ENCODE measurements around the gene MARCHF7.
"Not testable (repeated sequence)": the region's sequence is repeated elsewhere in the genome, so short reads cannot be mapped to it uniquely, and the experiment has no call there.

The MARCHF7 gene

DNA sequence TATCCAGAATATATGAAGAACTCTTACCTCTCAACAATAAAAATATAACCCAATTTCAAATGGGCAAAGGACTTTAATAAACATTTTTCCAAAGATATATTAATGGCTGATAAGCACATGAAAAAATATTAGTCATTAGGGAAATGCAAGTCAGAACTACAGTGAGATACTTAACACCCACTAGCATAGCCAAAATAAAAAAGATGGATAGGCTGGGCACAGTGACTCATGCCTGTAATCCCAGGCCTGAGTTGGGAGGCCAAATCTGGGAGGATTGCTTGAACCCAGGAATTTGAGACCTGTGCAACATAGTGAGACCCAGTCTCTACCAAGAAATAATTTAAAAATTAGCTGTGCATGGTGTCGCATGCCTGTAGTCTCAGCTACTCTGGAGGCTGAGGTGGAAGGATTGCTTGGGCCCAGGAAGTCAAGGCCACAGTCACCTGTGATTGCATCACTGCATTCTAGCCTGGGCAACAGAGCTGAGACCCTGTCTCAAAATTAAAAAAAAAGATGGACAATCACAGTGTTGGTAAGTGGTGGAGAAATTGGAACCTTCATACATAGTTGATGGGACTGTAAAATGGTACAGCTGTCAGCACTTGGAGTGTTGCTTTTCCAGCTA, 25.1 kb downstream of the MARCHF7 start:
- TF ChIP-seq, protein P1, sequence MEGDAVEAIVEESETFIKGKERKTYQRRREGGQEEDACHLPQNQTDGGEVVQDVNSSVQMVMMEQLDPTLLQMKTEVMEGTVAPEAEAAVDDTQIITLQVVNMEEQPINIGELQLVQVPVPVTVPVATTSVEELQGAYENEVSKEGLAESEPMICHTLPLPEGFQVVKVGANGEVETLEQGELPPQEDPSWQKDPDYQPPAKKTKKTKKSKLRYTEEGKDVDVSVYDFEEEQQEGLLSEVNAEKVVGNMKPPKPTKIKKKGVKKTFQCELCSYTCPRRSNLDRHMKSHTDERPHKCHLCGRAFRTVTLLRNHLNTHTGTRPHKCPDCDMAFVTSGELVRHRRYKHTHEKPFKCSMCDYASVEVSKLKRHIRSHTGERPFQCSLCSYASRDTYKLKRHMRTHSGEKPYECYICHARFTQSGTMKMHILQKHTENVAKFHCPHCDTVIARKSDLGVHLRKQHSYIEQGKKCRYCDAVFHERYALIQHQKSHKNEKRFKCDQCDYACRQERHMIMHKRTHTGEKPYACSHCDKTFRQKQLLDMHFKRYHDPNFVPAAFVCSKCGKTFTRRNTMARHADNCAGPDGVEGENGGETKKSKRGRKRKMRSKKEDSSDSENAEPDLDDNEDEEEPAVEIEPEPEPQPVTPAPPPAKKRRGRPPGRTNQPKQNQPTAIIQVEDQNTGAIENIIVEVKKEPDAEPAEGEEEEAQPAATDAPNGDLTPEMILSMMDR (IDR thresholded peaks at IDR 0.05; ENCODE audit: low read length, missing control alignments) = no peak
- no peak overlapping the region for H3K4me3 ChIP-seq (replicated peaks; ENCODE audit: low read depth, low read length)
- no peak for DNase-seq (ENCODE audit: low read depth)

DNA sequence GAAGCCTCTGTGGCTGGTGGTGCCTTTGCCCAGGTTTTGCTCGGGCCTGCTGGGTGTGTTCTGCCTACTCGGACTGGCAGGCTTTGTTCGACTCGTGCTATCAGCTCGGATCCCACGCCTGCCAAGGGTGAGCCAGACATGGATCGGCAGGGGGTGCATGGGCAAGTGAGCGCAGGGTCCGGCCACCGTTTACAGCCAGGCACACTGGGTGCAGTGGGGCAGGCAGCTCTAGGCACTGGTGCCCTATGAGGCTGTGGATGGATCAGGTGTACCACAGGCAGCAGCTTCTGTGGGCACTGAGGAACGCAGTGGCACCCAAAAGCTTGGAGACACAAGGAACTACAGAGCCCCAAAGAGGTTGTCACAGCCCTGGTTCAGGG, 25.6 kb downstream of the MARCHF7 start:
- TF ChIP-seq, protein P1 (IDR thresholded peaks at IDR 0.05; ENCODE audit: low read length, missing control alignments) = no peak
- DNase-seq (ENCODE audit: low read depth) = no peak
- no peak overlapping the region for H3K4me3 ChIP-seq (replicated peaks; ENCODE audit: low read depth, low read length)

DNA sequence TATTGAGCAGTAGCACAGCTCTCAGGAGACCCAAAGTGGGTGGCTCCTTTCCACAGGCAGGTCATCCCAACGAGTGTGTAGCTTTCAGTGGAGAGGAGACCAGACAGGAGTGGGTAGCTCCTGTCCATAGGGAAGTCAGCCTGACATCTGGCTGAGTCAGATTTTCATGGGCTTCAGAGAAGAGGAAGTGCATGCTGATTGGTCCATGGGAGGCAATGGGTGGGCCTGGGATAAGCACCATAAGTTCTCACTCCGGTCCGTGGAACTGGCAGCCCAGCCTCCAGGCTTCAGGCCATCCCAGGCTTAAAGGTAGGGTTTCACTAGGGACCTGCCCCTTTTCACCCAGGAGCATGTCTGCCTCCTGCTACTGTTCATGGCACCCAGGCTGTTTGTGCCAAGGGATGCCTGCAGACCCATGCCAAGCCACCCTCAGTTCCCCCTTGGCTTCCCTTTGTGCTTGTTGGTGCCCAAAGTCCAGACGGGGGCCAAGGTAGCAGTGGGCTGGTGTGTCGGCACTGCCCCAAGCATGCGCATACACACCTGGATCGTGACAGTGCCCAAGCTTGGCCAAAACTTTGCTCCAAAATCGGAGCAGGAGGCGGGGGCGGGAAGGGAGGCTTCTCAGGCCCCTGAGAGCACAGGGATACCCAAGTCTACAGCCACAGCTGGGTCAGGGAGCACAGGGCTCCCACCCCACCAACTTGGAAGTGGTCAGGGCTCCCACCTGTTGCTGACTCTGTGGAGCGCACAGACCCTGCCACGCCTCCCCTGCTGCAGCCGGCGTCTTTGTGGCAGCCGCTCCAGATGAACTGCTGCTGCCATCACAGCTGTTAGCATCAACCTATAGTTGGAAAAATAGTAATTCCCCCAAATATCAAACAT, 26.4 kb downstream of the MARCHF7 start:
- H3K4me3 ChIP-seq (replicated peaks; ENCODE audit: low read depth, low read length) = no peak overlapping the region
- TF ChIP-seq, protein P1 (IDR thresholded peaks at IDR 0.05; ENCODE audit: low read length, missing control alignments) = no peak
- DNase-seq (ENCODE audit: low read depth) = no peak

DNA sequence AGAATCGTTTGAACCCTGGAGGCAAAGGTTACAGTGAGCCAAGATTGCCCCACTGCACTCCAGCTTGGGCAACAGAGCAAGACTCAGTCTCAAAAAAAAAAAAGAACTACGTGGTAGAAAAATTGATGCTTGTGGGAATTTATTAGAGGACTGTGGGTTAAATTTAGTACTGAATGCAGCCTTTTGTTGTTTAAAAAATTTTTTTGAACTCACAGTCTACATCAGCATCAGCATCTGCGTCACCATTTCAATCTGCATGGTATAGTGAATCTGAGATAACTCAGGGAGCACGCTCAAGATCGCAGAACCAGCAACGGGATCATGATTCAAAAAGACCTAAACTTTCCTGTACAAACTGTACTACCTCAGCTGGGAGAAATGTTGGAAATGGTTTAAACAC, 30.5 kb downstream of the MARCHF7 start:
- TF ChIP-seq, protein P1 (IDR thresholded peaks at IDR 0.05; ENCODE audit: low read length, missing control alignments) = no peak
- DNase-seq (ENCODE audit: low read depth) = no peak

DNA sequence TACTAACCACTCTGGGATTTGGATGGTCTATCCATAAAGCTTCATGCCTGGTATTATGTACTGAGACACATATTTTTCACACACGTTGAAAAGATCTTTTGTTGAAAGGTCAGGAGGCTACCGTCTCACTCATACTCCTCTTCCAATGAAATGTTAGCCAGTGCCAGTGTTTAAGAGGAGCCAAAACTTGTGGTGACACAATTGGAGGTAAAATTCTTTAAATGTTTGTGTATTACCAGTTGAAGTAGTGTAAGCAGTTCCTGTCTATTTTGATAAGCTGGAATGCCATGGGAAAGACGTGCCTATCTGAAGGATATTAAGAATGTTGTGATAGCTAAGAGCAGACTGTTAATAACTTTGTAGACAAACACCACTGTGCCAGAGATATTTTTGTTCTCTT, 32.1 kb downstream of the MARCHF7 start:
- TF ChIP-seq, protein P1 (IDR thresholded peaks at IDR 0.05; ENCODE audit: low read length, missing control alignments) = no peak
- DNase-seq (ENCODE audit: low read depth) = peak; percentile 86
- H3K4me3 ChIP-seq (replicated peaks; ENCODE audit: low read depth, low read length) = no peak overlapping the region

More for the DNA sequence above, 30.5 kb downstream of the MARCHF7 start:
- no peak overlapping the region for H3K4me3 ChIP-seq (replicated peaks; ENCODE audit: low read depth, low read length)

DNA sequence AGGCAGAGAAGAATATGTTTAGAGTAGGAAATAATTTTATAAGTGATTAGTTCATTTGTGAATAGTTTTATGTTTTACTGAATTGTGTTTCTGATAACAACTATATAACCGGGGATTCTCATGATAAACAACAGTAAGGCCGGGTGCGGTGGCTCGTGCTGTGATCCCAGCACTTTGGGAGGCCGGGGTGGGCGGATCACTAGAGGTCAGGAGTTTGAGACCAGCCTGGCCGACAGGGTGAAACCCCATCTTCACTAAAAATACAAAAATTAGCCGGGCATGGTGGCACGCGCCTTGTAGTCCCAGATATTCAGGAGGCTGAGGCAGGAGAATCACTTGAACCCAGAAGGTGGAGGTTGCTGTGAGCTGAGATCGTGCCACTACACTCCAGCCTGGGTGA, 32.9 kb downstream of the MARCHF7 start:
- H3K4me3 ChIP-seq (replicated peaks; ENCODE audit: low read depth, low read length); DNase-seq (ENCODE audit: low read depth): not testable (repeated sequence)

DNA sequence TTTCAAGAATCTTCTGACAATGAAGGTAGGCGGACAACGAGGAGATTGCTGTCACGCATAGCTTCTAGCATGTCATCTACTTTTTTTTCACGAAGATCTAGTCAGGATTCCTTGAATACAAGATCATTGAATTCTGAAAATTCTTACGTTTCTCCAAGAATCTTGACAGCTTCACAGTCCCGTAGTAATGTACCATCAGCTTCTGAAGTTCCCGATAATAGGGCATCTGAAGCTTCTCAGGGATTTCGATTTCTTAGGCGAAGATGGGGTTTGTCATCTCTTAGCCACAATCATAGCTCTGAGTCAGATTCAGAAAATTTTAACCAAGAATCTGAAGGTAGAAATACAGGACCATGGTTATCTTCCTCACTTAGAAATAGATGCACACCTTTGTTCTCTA, 35.8 kb downstream of the MARCHF7 start:
- no peak overlapping the region for H3K4me3 ChIP-seq (replicated peaks; ENCODE audit: low read depth, low read length)
- no peak for DNase-seq (ENCODE audit: low read depth)
- TF ChIP-seq, protein P1 (IDR thresholded peaks at IDR 0.05; ENCODE audit: low read length, missing control alignments) = no peak

Measured in fibroblast of pulmonary artery (primary cell).